ENCODE data around the gene UST.

- TF ChIP-seq CTCF (IDR thresholded peaks at IDR 0.05 in 2 of 3, conservative IDR thresholded peaks at IDR 0.05 in 1 of 3; ENCODE audit: borderline replicate concordance in 1 of 3, insufficient read depth in 1 of 3, low read depth in 2 of 3, low read length in 2 of 3) (peak in 2 of 3 experiments; percentile 47 to 59; a peak in 4 of 6 replicates), SRF (IDR thresholded peaks at IDR 0.05; ENCODE audit: low read depth) (no peak), EZH2 (IDR thresholded peaks at IDR 0.05) (no peak), POLR2AphosphoS5 (IDR thresholded peaks at IDR 0.05; ENCODE audit: low read depth, low read length) (no peak)
- TF ChIP-seq, protein P1, sequence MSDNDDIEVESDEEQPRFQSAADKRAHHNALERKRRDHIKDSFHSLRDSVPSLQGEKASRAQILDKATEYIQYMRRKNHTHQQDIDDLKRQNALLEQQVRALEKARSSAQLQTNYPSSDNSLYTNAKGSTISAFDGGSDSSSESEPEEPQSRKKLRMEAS (IDR thresholded peaks at IDR 0.05), result no peak
Measured at GRCh38 chr6:148973538-148974208, 226.8 kb downstream of the UST start.
